Activated T-cell treated with anti-CD3 and anti-CD28 coated beads for 24 hours (primary cell): Measurements from ENCODE around the gene DNAJB1.
"Not testable (repeated sequence)": the region's sequence is repeated elsewhere in the genome, so short reads cannot be mapped to it uniquely, and the experiment has no call there.

Experiments used
- DNase-seq: peaks from one replicate; pipeline ENCODE4 v3.0.0-alpha.2; 2020; ENCODE audit warnings: low read depth

Gene DNAJB1

DNA sequence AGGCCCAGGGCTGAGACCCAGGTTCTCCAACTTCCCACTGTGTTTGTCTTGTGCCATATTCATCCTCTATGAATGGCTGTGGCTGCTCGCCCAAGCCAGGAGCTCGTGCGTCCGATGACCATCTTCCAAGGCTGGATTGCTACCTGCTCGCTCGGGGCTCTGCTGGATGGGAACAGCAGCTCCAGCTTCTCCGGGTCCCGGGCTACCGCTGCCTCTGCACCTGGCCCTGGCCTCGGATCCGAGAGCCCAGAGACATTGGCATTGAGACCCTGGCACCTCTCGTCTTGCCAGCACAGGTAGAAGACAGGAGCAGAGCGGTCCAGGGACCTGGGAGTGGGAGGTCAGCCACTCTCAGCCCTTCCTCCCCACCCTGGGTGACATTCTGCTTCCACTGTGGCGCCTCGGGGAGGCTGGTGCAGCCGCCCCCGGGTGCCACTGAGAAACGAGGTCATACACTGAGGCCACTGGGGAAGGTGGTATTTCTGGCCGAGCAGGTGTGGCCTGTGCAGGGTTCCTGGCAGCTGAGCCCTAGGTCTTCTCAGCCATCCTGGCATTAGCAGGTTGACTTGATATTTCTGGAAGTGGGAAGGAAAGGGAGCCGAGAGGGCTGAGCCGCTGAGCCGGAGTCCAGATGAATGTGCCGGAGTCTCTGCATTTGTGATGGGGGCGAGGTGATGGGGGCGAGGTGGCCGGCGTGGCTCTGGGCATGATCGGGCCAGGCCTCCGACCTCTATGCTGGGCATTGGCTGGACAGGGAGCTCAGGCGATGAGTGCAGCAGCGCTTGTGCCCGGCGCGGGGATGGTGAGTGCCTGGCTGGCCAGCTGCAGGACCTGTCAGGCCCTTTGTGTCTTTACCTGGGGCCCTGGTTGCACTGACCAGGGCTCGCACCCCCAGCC, 35.1 kb upstream of the DNAJB1 start:
- no peak for DNase-seq

- DNase-seq = not testable (repeated sequence)
Measured at GRCh38 chr19:14552006-14552360, 33.8 kb upstream of the DNAJB1 start.

DNA sequence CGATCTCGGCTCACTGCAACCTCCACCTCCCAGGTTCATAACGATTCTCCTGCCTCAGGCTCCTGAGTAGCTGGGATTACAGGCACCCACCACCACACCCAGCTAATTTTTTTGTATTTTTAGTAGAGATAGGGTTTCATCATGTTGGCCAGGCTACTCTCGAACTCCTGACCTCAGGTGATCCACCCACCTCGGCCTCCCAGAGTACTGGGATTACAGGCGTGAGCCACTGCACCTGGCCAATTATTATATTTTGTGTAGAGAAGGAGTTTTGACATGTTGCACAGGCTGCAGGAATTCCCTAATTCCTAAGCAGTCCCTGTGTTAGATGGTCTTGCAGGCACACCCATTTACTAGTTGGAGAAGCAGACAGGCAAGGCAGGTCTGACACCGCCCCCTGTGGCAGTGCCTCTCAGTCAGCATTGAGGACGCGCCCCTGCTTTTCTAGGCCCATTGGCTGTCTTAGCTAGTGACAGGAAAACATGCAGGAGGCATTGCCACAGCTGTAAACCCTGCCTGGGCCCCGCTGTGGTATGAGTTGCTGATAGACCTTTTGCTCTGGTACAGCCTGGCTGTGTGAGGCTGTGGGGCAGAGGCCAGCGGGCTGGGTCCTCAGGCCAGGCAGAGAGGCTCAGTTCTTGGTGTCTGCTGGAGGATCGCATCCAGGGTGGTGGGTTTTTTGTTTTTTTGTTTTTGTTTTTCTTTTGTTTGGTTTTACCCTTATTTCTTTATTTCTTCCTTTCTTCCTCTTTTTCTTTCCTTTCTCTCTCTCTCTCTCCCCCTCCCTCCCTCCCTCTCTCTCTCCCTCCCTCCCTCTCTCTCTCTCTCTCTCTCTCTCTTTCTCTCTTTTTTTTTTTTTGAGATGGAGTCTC, 33.2 kb upstream of the DNAJB1 start:
- DNase-seq = peak; percentile 60

DNA sequence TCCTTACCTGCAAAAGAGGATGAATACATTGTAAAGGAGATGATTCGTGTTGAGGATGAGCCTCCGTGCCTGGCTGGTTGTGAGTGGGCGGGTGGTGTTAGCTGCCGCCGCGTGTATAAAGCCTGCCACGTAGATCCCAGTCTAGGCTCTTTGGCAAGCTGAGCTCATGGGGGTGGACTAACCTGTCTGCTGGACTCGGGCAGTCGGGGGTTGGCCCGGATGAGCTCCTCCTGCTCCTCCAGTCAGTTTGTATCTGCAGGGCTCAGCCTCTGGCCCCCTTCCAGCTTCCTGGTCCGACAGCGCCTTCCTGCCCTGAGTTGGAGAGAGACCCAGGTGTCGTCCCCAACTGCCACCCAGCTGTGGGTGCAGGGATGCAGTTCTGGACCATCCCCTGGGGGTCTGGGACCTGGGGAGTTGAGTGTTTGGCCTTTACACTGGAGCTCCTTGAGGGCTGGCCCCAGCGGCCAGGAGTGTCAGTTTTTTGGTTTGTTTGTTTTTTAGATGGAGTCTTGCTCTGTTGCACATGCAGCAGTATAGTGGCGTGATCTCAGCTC, 32.1 kb upstream of the DNAJB1 start:
- DNase-seq = no peak

- no peak for DNase-seq
Measured at GRCh38 chr19:14545716-14546082, 27.5 kb upstream of the DNAJB1 start.

GRCh38 chr19:14544977-14545715, 26.9 kb upstream of the DNAJB1 start:
- DNase-seq = no peak

- no peak for DNase-seq
Measured at GRCh38 chr19:14544047-14544446, 25.9 kb upstream of the DNAJB1 start.

- DNase-seq = no peak
Measured at GRCh38 chr19:14542711-14543328, 24.6 kb upstream of the DNAJB1 start.

DNA sequence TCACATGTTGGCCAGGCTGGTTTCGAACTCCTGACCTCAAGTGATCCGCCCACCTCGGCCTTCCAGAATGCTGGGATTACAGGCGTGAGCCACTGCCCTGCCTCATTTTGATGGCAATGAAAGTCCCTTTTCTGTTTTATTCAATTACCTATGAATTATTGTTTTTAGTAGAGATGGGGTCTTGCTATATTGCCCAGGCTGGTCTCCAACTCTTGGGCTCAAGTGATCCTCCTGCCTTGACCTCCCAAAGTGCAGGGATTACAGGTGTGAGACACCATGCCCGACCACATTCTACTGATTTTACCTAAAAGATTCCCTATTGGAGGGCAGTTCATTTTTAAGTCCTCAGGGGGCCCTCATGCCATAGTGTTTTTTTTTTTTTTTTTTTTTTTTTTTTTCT, 23.8 kb upstream of the DNAJB1 start:
- DNase-seq = not testable (repeated sequence)

GRCh38 chr19:14540741-14541525, 22.7 kb upstream of the DNAJB1 start:
- no peak for DNase-seq

- no peak for DNase-seq
Measured at GRCh38 chr19:14536926-14537692, 18.9 kb upstream of the DNAJB1 start.

DNA sequence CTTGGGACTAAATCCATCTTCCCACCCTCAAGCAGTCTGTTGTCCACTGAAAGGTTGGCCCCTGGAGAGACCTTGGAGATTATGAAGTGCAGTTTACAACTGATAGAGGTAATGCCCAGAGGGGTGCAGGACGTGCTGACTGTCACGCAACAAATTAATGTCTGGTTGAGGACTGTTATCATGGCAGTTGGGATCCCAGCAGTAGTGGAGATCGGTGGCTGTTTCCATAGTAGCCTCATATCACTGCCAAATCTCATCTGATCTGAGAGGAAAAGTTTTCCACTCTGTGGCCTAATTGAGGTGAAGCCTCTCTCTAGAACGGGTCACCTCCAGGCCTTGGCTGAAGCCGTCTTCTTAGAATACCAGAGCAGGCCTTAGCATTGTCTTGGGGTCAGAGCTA, 15.3 kb upstream of the DNAJB1 start:
- DNase-seq = no peak

DNA sequence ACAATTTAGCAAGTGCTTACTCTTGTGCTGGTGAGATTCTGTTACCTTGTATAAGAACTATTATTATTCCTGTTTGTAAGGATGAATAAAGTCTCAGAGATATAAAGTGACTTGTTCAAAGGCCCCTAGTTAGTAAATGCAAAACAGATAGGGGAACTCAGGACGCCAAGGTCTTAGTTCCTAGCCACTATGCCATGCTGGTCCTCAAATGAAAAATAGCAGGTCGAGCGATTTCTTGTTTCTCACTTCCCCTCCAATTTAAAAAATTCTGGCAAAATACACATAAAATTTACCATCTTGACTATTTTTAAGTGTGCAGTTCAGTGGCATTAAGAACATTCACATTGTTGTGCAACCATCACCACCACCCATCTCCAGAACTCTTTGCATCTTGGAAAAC, 12.3 kb upstream of the DNAJB1 start:
- DNase-seq = no peak

DNA sequence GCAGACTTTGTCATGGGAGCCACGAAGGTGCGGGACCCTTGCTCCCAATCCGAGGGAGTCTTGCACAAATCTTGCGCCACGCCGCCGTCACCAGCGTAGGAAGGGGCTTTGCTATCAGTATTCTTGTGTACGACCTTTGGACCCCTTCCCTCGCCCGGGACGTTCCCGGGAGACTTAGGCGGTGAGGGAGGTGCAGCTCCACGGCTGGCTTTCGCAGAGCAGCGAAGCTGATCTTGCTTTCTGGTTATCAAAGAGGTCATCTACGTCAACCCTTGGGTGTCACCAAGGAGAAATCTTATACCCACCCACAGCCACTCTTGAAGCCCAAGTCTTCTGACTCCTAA, 11.8 kb upstream of the DNAJB1 start:
- DNase-seq = no peak

DNA sequence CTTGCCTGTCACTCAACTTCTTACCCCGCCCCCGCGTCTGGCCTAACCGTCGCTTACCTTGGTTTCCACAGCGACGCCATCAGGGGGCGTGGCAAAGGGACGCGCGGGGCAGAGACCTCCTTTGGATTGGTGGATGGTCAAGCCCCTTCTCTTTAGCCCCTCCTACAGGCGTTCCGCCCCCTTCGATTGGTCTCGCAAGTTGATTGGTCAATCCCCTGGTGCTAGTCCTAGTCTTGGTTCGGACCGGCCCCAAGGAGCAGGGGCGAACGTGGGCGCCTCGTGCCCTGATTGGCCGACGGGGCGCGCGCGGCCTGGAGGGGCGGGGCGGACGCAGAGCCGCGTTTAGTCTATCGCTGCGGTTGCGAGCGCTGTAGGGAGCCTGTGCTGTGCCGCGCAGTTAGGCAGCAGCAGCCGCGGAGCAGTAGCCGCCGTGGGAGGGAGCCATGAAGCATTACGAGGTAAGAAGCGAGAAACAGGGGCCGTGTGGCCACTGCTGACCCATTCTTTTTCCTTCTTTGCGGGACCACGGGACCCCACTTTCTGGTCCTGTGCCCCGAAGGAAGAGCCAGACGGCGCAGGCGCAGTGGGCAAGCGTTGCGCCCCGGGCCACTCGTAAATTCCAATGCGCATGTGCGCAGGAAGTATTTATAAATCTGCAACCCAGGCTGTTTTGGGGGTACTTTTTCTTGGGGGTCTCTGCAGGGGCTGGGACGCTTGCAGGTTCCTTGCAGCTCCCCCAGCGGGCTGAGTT, 11.2 kb upstream of the DNAJB1 start, which contains the start of gene TECR:
TECR (plus strand) TSS at position 341 of the 751 bp plus-strand sequence; CDS start at position 444, 103 bp downstream.
- peak; percentile 100 for DNase-seq

DNA sequence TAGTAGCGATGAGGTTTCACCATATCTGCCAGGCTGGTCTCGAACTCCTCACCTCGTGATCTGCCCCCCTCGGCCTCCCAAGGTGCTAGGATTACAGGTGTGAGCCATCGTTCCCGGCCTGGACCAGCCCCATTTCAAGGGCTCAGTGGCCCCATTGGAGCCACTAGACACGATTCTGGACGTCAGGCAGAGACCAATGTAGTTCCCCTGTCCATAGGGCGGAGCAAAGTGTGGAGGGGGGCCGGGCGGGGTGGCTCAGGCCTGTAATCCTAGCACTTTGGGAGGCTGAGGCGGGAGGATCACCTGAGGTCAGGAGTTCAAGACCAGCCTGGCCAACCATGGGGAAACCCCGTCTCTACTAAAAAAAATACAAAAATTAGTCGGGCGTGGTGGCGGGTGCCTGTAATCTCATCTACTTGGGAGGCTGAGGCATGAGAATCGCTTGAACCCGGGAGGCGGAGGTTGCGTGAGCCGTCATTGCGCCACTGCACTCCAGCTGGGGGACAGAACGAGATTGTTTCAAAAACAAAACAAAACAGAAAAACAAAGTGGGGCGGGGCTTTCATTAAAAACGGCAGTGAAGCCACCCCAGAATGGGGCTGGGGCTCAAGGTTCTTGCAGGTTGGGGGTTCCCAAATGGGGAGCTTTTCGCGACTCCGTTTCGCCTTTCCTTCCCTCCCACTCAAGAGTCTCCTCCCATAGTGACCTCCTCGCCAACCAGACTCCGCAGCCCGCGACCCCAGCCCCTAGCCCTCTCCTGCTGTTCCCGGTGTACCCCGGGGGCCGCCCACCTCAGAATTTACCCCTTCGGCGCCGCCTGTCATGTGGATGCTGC, 10.4 kb upstream of the DNAJB1 start:
- no peak for DNase-seq

DNA sequence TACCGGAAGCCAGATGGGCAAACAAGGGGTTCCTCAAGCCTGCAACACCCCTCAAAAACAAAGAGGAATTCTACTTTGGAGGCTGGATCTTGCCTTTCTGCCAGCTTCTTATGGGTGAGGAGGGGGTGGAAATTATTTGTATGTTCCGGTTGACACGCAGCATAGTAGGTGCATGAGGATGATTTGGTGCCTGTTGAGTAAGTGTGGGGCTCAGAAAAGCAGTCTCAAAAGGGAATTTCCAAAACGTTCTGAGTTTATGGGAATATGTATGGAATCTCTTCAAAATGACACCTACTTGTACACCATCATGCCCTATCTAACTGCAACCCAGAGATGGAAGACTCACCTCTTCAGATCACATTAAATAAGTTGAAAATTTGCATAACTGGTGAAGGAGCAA, 8.2 kb upstream of the DNAJB1 start:
- no peak for DNase-seq

DNA sequence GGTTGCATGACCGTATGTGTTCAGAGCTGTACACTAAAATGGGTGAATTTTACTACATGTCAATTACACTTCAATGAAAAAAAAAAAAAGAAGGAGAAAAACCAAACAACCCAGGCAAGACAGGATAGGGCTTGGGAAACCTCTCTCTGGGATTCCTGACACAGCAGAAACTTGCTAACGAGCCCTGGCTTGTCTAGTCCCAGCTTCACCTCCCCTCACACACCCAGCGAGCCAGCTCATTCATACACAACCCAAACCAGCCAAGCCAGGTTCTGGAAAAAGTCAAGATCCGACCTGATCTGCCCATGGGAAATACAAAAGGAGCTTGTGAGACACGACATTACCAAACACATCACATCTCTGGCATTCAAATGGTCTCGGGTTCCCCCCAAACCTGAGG, 7.5 kb upstream of the DNAJB1 start:
- no peak for DNase-seq
